WTC11 (cell line): ENCODE data around the gene ST6GALNAC3.

ENCODE experiments used
- MAX ChIP-seq: sonication (generic); formaldehyde crosslinking; IDR thresholded peaks from 2 replicates; pipeline ENCODE4 v1.8.0; 2022; ENCODE audit warnings: mild to moderate bottlenecking, missing genetic modification reagents
- PRDM15 ChIP-seq: sonication (generic); formaldehyde crosslinking; IDR thresholded peaks from 2 replicates; pipeline ENCODE4 v1.8.0; 2022; ENCODE audit warnings: missing genetic modification reagents
- TP53 ChIP-seq: sonication (generic); formaldehyde crosslinking; IDR thresholded peaks from 2 replicates; pipeline ENCODE4 v1.8.1; 2023; ENCODE audit warnings: mild to moderate bottlenecking, missing genetic modification reagents
- TF ChIP-seq, protein P1 (sequence below): sonication (generic); formaldehyde crosslinking; IDR thresholded peaks from 2 replicates; pipeline ENCODE4 v1.8.1; 2022; ENCODE audit warnings: low read depth, missing genetic modification reagents, borderline replicate concordance
- TF ChIP-seq, protein P2 (sequence below): sonication (generic); formaldehyde crosslinking; IDR thresholded peaks from 2 replicates; pipeline ENCODE4 v1.8.1; 2023; ENCODE audit warnings: mild to moderate bottlenecking, missing genetic modification reagents

- TF ChIP-seq, protein P1, sequence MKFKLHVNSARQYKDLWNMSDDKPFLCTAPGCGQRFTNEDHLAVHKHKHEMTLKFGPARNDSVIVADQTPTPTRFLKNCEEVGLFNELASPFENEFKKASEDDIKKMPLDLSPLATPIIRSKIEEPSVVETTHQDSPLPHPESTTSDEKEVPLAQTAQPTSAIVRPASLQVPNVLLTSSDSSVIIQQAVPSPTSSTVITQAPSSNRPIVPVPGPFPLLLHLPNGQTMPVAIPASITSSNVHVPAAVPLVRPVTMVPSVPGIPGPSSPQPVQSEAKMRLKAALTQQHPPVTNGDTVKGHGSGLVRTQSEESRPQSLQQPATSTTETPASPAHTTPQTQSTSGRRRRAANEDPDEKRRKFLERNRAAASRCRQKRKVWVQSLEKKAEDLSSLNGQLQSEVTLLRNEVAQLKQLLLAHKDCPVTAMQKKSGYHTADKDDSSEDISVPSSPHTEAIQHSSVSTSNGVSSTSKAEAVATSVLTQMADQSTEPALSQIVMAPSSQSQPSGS, result no peak
- TF ChIP-seq, protein P2, sequence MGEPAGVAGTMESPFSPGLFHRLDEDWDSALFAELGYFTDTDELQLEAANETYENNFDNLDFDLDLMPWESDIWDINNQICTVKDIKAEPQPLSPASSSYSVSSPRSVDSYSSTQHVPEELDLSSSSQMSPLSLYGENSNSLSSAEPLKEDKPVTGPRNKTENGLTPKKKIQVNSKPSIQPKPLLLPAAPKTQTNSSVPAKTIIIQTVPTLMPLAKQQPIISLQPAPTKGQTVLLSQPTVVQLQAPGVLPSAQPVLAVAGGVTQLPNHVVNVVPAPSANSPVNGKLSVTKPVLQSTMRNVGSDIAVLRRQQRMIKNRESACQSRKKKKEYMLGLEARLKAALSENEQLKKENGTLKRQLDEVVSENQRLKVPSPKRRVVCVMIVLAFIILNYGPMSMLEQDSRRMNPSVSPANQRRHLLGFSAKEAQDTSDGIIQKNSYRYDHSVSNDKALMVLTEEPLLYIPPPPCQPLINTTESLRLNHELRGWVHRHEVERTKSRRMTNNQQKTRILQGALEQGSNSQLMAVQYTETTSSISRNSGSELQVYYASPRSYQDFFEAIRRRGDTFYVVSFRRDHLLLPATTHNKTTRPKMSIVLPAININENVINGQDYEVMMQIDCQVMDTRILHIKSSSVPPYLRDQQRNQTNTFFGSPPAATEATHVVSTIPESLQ (CRISPR knock-in tag), result no peak
- TF ChIP-seq MAX (CRISPR knock-in tag), result no peak
- TF ChIP-seq TP53 (CRISPR knock-in tag), result no peak
- no peak for TF ChIP-seq PRDM15
These were observed 327.6 kb downstream of the ST6GALNAC3 start for GRCh38 chr1:76402128-76402527.
